HL-60/S4 (cell line): ENCODE measurements around the gene BSX.

Experiments
- in situ Hi-C: fragments of 300-500 bp; cut with MboI; formaldehyde crosslinking; loops from 2 replicates; pipeline ENCODE4 v1.14.3; 2022; ENCODE audit warnings: low sequenced_read_pairs

BSX gene

DNA sequence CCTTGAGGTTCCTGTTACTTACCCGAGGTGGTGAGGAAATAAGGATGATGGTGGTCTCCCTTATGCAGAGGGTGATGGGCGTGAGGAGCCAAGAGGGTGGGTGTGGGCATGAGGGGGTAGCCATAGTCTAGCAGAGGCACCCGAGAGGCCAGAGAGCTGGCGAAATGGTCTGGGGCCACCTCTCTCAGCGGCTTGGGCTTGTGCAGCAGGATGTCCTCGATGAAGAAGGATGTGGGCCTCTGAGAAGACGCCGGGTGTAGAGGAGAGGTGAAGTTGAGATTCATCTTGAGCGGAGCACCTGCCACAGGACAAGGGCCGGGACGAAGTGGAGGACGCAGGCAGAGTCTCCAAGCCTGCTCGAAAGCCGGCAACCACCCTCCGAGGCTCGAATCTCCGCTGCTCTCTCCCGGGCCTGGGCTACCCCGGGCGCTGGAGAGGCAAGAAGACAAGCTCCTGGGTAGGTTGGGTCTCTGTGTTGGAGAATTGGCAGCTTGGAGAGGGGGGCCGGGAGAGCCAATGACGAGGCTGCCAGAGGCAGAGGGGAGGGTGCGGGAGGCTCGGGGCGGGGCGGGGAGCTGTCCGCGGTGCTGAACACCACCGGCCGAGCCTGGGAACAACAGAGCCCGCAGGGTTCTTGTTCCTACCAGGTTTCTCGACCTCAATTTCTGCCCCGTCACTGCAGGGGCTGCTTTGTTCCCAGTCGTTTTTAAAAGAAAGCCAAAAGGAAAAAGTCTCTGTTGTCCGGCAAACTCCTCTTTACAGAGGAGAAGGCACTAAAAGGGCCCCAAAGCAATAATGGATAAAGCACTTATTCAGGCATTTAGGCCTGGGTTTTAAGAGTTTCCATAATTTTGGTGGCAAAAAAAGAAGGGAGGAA lies at the start of gene BSX:
Gene BSX (minus strand): TSS at position 447 of the 877 bp plus-strand sequence. CDS start 163 bp downstream, at position 284.
- in situ Hi-C loops = no loop called here

DNA sequence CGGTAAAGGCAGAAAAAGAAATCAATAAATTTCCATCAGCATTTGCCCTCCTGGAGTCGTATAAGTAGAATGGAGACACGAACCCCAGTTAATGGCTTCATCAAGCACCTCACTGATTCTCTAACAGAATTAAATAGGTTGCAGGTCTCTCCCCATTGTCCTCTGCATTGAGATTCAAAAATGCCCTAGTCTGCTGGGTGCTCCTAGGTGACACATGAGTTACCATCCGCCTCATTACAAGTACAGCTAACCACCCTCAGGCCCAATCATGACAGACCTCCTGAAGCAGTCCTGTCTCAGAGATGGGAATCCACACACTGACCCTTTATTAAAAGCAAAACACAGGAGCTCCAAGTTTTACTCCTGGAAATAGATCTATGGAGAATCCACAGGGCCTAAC lies 48.9 kb upstream of the BSX start:
- in situ Hi-C loops = loop anchor here (10.0 kb wide), 1 partner anchor 166 kb away; no protein-coding TSS in a partner anchor

DNA sequence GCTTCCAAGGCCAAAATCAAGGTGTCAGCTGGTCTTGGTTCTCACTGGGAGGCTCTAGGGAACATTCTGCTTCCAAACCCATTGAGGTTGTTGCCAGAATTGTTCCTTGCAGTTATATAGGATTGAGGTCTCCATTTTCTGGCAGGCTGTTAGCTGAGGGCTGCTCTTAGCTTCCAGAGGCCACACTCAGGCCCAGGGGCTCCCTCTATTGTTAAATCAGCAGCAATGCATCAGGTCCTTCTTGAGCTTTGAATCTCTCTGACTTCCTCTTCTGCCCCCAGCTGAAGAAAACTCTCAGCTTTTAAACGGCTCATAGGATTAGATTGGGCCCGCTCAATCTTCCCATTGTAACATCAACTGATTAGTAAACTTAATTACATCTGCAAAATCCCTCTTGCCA lies 39.3 kb upstream of the BSX start:
- in situ Hi-C loops = loop anchor here (25.0 kb wide), 1 partner anchor 434 kb away; no protein-coding TSS in a partner anchor

DNA sequence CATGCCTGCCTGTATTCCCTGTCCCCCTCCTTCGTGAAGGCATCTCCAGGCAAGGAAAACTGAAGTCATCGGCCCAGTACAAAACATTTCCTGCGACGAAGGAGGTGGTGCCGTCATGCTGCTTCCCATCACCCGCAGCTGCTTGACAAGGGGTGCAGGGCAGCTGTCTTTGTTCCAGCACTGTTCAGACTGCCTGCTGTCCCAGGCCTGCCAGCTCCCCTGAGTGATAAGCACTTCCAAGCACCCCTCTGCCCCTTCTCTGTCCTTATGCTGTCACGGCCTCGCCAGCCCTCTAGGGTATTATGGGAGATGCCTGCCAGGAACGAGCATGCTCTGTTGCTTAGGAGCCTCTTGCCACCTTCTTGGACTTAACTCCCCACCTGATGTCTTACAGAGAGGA lies 37.1 kb upstream of the BSX start:
- in situ Hi-C loops = loop anchor here (25.0 kb wide), 1 partner anchor 431 kb away; no protein-coding TSS in a partner anchor

DNA sequence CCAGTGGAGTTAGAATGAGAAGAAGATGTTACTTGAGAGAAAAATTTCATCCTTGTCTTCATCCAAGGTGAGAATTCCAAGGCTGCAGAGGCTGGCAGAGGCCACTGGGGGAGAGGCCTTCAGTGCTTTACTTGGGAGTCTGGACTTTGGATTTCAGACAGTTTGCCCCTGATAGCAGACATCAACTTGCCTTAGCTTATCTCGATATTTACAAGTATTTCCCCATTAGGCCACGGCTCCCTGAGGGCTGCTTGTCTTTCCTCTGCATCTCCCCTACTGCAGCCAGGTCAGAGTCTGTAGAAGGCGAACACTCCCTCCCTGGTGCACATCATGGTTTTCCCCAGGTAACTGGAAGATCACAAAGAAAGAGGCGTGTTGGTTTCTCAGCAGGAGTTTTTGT lies 29.9 kb upstream of the BSX start:
- in situ Hi-C loops = loop anchor here (25.0 kb wide), 1 partner anchor 424 kb away; no protein-coding TSS in a partner anchor

DNA sequence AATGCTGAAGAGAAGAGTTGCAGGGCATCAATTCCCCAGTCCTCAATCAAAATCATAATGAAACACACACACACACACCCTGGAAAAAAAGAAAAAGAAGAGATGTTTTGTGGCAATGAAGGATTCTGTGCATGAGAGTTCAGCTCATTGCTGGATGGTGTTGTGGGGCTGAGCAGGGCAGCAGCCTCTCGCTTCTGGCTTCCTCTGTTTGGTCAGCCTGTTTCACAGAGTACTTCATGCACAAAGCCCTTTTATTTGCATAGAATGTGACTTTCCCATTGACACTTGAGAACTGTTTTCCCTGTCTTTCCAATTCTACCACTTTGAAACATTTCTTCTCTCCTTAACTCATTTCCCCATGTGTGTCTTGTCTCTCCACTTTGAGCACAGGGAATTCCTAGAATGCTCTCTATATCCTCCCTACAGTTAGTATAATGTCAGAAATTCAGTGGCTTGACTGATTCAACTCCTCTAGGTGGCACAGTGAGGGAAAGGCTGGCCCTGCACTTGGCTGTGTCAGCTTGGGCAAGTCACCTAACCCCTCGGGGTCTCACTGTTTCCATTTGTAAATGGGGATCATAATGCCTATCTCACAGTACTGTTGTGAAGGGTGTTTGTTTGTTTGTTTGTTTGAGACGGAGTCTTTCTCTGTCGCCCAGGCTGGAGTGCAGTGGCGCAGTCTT lies 25.4 kb upstream of the BSX start:
- in situ Hi-C loops = loop anchor here (25.0 kb wide), 1 partner anchor 420 kb away; no protein-coding TSS in a partner anchor

DNA sequence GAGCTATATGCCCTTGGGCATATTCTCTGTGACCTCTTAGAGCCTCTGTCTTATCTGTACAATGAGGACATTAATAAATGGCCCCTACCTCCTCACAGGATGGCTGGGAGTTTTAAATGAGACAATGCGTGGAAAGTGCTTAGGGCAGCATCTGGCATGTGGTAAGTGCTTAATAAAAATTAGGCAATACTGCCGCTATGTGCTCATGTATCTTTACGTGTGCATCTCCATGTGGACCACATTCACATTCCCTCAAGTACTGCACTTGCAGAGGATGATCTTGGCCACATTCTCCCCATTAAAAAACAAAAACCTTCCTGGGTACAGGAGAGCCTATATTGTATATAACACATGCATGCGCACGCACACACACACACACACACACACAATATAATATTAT lies 19.1 kb upstream of the BSX start:
- in situ Hi-C loops = loop anchor here (25.0 kb wide), 1 partner anchor 413 kb away; no protein-coding TSS in a partner anchor

DNA sequence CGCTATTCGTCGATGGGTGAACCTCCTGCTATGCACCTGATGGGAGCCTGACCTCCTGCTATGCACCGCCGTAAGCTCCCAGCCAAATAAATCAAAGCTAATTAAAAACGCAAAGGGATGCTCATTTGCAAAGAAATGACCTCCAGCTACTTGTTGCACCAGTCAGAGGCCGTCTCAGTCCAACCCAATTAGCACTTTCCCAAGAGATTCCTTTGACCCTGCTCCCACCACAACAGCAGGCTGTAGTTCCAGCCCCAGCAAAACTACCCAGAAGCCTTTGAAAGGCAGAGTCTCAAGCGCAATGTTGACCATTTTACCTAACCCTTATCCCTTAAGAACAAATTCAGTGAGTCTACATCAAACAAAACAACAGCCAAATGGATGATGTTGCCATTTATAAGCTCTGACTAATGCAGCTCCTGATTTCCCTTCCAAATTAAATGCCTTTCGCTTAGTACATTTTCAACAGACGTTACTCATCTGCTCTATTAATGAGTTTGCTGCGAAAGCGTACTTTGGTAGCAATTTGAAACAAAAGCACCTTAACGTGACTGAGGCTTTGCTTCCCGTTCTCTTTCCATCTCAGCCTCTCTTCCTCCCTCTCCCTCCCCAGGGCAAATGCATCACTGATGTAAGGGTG lies 17.2 kb upstream of the BSX start:
- in situ Hi-C loops = no loop called here

DNA sequence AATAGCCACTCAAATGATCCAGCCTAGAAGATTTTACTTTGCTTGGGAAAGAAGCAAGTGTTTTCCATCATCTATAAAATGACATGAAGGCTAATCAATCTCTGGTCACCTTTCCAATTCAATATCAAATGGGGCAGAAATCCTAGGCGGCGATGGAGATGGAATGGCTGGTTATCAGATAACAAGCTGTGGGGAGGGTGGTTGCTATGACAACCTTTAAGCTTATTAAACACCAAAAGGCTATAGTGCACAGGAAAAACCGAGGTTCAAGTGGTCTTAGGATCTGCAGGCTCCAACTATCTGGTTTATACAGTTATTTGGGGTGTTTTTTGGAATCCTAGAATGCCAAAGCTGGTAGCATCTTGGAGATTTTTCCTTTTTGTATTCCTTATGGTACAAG lies 13.9 kb upstream of the BSX start:
- in situ Hi-C loops = no loop called here

DNA sequence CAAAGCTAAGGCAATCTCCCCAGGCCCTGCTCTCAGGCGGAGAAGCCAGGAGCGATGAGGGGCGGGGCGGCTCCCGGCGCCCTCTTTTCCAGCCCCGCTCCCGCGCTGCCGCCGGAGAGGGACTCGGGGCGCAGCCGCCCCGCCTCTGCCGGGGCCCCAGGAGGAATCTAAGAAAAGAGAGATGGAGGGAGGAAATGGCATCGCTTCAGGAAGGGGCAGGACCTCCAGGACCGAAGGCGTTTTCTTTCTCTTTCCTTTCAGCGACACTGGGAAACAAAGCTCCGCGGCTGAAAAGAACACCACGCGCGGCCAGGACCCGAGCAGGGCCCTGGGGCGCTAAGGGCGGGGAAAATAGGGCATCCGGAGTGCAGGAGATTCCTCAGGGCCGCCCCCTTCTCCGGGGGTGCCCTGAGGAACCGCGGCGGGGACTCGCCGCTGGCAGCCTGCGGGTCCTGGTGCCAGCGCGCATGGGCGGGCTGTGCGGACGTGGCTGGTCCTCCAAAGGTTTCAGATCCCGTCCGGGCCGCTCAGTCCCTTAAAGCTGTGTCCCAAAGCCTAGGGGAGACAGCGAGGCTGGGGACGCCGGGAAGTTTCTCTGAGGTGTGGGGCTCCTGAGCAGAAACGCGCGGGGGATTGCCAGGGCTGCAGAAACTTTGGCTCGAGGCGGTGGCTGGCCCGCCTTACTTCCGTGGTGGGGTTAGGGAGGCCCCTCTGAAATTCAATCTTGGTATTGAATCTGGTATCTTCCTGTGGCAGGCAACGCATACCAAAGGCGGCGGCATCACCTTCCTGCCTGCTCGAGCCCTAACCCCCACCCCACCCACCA lies 2.8 kb upstream of the BSX start:
- in situ Hi-C loops = no loop called here

DNA sequence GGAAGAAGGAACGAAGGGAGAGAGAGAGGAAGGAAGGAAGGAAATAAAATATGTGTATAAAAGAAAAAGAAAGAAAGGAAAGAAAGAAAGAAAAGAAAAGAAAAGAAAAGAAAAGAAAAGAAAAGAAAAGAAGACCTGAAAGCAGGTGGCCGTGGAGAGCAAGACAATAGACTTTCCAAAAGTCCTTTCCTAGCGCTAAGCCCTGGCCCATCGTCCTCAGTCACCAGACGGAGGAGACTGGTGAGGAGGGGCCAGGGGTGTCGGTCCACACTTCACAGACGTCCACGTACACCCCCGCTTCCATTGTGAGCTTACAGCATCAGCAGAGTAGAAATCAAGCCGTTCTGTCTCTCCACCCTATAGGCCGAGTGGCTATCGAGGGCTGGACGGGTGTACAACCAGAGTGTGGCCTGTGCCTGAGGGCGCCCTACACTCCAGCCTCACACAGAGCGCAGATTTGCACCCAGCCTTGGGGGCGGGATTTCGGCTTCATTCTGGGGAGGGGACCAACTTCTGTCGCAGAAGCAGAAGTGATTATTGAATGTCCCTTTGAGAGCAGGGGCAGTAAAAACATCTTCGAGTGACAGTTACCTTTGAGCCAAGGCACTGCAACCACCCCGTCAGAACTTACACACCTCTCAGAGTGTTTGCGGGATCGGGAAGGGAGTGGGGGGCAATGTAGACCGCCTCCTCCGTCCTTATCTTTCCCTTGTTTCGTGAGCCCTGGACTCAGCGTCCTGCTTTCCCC lies 2.0 kb upstream of the BSX start:
- in situ Hi-C loops = no loop called here

DNA sequence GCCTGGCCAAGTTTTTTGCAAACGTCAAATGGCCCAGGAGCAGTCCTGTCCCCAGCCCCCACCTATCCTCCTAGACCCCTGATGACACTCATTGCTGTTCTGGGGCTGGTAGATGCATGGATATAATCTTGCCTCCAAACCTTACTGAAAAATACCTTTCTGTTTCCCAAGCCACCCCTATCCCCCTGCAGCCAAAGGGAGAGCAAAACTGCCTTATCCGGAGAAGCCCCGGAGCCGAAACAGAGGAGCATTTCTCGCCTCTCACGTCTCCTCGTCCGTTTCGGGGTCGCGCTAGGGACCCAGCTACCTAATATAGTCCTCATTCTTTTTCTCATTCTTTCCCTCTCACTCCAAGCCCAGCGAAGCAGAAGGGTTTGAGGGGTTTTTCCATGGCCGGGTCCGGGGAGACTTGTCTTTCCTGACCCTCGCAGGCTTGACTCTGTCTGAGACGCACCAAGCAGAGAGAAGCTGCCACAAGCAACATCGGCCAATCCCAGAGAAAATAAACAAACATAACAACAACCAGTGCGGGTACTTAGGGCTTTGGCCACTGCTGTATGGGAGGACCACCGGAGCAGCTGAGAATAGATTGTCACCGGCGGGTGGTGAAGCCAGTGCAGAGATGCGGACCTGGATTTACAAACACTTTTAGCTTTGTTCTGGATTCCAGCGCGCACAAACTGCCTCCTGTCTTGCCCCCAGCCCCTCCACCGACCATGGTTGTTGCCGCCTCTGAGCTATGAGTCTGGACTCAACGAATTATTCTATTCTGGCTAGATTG lies 1.6 kb downstream of the BSX start:
- in situ Hi-C loops = no loop called here

DNA sequence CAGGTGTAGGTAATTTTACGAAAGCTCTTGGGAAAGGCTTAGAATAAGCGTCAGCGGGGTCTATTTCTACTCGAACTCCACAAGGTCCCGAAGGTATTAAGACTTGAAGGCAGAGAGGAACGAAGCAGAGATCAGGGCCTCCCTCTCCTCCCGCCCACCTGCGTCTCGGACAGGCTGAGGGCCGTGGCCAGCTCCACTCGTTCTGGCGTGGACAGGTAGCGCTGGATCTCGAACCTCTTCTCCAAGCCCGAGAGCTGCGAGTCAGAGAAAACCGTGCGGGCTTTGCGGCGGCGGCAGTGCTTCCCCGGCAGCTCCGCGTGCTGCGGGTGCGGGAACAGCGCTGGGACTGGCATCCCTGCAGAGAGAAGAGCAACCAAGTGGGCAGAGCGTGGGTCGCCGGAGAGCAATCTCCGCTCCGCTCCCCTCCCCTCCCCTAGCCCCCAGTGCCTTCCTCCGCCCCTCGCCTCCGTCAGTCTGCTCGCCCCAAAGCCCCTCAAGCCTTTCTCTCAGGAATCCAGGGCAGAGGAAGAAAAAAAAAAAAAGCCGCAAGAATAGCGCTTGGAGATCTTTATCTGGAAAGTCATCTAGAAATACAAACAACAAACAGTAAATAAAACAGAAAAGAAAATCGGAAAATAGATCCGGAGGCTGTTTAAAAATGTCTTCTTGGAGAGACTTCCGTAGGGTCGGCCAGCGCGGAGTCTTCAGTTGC lies 2.4 kb downstream of the BSX start:
- in situ Hi-C loops = no loop called here

DNA sequence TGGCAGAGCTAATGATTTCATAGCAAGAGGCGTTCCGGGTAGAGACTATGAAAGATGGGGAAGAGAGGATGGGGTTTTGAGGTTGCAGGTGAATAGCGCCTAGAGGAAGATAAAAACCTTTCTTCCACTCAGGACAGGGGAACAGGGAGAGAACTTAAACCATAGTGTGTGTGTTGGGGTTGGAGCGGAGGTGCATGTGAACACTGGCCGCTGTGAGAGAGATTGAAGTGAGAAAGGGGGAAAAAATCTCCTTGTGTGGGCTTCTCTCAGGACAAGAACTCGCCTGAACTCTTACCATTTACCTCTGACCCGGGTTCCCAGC lies 3.4 kb downstream of the BSX start:
- in situ Hi-C loops = no loop called here

DNA sequence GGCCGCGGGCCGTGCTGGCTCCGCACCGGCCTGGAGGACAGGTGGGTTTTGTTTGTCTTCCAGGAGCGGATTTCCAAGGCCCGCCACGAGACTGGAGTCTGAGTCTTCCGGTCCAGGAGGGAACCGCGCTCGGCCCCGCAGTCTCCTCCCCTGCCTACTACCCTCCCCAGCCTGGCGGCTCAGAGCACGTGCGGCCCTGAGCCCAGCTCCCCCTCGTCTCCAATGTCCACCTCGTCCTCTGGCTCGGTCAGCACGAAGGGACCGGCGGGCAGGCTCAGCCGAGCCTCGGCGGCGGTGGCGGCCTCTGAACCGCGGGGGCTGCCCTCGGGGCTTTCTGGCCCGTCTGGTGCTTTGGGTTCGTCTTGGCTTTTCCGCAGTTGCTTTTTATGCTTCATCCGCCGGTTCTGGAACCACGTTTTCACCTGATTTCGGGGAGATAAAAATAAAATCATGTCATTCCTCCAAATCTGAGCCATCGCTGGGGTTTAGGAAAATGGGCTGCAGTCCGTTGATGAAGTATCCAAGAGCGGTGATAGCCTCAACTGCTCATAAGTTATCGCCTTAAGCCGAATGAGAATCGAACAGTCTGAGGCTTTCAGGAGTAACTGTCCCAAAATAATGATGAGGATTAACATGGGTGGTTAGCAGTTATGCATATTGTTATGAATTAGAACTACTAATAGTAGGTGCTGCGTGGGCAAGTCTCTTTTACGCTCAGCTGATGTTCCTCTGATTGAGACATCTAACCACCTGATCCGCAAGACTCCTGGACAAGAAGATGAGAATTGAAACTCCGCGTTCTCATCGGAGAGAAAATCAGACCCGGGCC lies 4.0 kb downstream of the BSX start:
- in situ Hi-C loops = no loop called here

DNA sequence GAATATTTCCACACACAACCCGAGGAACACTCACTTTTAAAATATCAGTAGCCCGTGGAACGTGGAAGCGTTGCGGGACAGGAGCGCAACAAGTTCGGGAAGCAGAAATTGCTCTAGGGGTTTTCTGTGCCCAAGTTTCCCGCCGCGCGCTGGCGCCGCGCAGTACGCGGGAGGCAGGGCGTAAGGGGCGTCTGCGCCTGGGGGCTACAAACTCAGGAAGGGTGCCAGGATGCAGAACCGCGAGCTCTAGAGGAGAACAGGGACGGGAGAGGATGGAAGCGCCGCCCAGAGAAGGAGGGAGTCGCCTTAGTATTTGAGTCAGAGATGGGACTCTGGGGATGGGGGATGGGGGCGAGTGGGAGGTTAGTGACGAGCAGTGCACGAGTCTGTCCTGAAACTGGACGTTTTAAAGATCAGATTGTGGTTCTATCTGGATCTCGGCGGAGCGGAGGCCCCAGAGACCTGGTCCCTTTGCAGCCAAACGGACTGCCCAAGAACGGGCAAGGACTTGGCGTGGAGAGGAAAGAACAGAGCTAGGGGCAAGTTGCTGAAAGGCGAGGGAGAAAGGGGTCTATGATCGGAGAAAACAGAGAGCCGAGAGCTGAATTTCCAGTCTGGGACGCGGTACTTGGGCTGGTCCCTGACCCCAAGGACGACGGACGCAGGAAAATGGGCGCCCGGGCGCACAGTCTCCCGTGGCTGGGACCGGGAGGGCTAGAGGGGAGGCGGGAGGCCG lies 4.7 kb downstream of the BSX start:
- in situ Hi-C loops = no loop called here
